GM18498 (cell line): Measurements from ENCODE around the gene OR5AU1.

ENCODE experiments used
- ATAC-seq: cut with Tn5 transposase; IDR thresholded peaks from one replicate; pipeline ENCODE4 v1.9.1; 2021; ENCODE audit warnings: mild to moderate bottlenecking, moderate library complexity; ENCODE audit not compliant: unreplicated experiment

The OR5AU1 gene

DNA sequence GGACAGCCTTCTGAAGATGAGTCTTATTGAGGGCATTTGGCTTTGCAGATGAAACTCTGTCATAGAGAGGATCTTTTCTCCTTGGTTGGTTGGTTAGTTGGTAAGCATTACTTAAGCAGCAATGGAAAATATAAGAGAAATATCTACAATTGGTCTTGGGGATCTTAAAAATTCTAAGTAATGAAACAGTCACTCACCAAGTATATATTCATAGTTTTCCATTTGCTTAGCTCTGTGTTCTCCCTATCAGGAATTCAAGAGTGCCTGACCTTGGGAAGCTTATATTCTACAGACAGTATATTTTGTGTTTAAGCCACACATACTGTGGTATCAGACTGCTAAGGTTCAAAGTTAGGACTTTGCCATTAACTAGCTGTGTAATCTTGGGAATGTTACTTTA is at the start of gene OR5AU1:
TSS of gene OR5AU1 (minus strand) at position 101 of the 400 bp plus-strand sequence. CDS start 191 bp downstream, outside the sequence.
- ATAC-seq = no peak

DNA sequence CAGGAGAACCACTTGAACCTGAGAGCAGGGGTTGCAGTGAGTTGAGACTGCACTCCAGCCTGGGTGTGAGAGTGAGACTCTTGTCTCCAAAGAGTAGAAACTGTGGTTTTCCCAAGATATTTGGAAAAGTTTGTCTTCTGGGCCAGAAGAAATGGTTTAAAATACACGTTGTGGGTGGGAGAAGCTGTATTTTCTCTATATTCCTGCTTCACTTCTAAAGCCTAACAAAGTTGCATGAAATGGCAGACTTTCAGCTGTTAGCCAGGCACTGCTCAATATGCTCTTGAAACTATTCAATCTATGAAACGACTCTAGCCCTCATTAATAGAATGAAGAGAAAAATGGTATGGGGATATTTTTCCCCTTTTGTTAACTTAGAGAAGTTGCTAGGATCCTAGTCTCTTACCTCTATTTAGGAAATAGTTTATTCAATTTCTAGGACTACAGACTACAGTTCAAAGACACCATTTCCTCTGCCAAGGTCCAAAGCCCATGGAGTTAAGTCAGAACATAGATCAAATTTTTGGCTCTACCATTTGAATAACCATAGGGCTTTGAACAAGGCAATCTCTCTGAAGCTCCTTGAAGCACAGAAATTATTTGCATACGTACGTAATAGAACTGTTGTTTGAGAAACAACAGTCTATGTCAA is 49.3 kb upstream of the OR5AU1 start:
- ATAC-seq = no peak

GRCh38 chr14:21204167-21205025 is 48.5 kb upstream of the OR5AU1 start:
- ATAC-seq = no peak

DNA sequence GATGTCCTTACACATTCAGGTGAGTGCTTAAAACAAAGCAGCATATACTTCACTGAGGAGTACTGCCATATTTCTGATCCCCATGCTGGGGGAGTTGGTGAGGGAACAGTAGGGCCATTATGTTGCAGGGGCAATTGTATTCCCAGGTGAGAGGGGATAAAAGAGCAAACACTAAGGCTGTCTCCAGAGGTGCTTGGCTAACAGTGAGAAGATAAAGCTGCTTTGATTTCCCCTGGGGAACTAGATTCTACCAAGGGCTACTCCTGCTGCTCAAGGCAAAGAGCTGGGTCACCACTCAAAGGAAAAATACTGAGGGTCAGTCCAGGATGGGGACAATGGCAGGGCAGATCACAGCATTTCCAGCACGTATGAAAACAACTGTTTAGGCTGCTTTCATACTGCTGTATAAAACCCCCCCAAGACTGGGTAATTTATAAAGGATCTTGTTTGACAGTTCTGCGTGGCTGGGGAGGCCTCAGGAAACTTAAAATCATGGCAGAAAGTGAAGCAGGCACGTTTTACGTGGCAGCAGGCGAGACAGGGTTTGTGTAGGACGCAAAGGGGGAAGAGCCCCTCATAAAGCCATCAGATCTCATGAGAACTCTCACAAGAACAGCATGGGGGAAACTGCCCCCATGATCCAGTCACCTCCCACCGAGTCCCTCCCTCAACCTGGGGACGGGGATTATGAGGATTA is 47.8 kb upstream of the OR5AU1 start:
- no peak for ATAC-seq

- ATAC-seq = no peak
These were observed 46.8 kb upstream of the OR5AU1 start for GRCh38 chr14:21202463-21203358.

GRCh38 chr14:21201732-21202462 is 46.0 kb upstream of the OR5AU1 start:
- ATAC-seq = no peak

GRCh38 chr14:21200752-21201461 is 45.0 kb upstream of the OR5AU1 start:
- no peak for ATAC-seq

DNA sequence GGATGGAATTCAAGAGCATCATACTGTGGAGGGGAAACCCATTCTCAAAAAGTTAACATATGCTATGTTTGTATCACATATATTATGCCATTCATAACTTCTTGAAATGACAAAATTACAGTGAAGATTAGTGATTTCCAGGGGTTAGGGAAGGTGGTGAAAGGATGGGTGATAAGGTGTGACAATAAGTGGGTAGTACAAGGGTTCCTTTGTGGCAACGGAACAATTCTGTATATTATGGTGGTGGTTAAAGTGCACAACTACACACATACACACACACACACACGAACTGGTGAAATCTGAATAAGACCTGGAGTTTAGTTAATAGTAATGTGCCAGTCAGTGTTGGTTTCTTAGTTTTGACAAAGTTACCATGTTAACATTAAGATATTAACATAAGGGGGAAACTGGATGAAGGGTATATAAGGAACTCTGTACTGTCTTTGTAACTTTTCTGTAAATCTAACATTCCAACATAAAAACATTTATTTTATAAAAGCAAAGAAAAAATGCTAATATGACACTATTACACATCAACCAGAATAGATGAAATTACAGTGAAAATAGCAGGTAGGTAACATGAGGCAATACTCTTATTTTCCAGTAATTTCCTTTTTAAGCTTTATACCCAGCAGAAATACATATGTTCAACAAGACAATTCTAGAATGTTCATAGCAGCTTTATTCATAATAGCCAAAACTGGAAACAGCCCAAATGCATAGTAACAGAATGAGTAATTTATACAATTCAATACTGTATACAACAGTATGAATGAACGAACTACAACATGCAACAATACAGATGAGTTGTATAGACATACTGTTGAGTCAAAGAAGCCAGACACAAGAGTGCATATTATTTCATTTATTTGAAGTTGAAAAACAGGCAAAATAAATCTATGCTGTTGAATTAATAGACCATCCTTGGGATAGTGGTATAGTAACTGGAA is 44.0 kb upstream of the OR5AU1 start:
- ATAC-seq = no peak

- ATAC-seq = no peak
These were observed 41.7 kb upstream of the OR5AU1 start for GRCh38 chr14:21197418-21198205.

GRCh38 chr14:21194597-21194996 is 38.7 kb upstream of the OR5AU1 start:
- no peak for ATAC-seq

DNA sequence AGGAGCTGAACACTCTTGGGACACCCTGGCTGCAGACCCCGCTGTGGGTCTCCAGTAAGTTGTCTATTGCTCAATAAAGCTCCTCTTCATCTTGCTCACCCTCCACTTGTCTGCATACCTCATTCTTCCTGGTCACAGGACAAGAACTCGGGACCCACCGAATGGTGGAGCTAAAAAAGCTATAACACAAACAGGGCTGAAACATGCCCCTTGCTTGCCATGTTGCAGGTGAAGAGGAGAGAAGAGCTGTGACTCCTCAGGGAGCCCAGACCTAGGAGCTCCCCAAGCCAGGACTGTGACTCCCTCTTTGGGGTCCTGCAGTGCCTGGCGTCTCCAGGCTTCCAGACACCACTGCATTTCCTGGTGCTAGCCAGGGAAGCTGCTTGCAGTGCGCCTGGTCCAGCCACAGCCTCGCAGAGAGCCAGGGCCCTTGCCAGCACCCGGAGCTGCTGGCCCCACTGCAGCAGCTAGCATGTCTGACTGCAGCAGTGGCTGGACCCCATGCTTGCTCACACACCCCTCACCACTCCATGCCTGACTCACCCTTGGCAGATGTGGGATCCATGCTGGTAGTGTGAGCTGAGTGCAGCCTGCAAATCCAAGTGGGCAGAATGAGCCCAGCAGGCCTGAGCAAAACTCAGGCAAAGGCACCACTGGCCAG is 37.1 kb upstream of the OR5AU1 start:
- no peak for ATAC-seq

DNA sequence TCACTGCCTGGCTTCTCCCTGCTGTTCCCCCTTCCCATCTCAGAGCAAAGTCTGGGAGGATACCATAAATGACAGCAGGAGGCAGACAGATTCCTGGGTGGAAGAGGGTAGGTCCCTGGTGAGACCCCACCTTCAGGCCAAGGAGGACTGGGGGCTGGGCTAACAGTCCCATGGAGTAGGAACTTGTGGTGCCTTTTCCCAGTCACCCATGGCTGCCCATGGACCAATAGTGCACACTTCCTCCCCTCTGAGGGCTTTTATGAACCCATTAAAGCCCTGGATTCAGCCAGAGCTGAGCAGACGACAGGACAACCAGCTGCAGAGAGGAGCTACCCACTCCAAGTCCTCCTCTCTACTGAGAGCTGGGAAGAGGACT is 36.6 kb upstream of the OR5AU1 start:
- ATAC-seq = no peak

DNA sequence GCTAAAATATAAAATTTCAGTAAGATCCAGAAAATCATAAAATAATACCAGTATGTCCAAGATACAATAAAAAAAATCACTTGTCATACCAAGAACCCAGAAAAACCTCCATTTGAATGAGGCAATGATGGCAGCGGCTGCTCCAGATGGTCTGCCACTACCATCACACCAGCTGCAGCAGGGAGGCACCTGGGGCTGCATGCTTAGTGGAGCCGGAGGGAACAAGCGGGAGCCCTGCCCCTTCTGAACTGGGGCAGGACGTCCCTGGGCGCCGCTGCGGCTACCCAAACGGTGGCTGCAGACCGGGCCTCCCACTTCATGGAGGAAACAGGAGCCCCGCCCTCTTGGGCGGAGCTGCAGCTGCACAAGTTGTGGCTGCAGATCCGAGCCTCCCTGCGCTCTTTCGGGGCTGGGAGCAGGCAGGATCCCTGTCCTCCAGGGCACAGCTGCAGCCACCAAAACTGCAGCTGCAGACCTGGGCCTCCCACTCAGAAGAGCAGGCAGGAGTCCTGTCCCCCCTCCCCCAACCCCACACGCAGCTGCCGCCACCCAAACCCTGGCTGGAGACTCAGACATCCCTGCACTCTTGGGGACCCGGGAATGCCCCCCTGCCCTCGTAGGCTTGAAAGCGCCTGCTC is 36.1 kb upstream of the OR5AU1 start:
- peak; percentile 91 for ATAC-seq

- ATAC-seq = no peak
These were observed 35.5 kb upstream of the OR5AU1 start for GRCh38 chr14:21191261-21191808.

- no peak for ATAC-seq
These were observed 29.6 kb upstream of the OR5AU1 start for GRCh38 chr14:21185491-21185890.

DNA sequence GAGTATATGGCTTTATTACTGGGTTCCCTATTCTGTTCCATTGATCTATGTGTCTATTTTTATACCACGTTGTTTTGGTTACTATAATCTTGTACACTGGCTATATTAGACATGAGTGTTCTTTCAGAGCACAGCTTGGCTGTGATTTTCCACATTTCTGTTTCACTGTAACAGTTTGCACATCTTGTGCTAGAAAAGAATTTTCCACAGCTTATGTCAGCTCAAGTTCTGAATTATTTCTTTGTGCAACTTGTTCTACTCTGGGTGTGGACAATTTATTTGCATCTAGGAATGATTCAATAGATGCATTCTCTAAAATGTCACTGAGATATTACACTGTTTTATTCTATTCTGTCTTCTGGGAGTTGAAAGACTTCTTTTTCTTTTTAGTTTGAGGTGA is 28.4 kb upstream of the OR5AU1 start:
- ATAC-seq = no peak
